GM18907 (cell line): ENCODE measurements around the gene LDLRAD2.
"Not testable (repeated sequence)": the region's sequence is repeated elsewhere in the genome, so short reads cannot be mapped to it uniquely, and the experiment has no call there.

Source experiments
- ATAC-seq: cut with Tn5 transposase; IDR thresholded peaks from one replicate; pipeline ENCODE4 v1.9.1; 2021; ENCODE audit warnings: mild to moderate bottlenecking, moderate library complexity; ENCODE audit not compliant: unreplicated experiment

LDLRAD2 gene

GRCh38 chr1:21823206-21823979, 11.3 kb downstream of the LDLRAD2 start:
- no peak for ATAC-seq

- ATAC-seq: no peak
Observed at GRCh38 chr1:21823980-21824702, 12.1 kb downstream of the LDLRAD2 start.

- no peak for ATAC-seq
Observed at GRCh38 chr1:21824926-21825325, 12.9 kb downstream of the LDLRAD2 start.

- ATAC-seq: no peak
Observed at GRCh38 chr1:21825393-21825792, 13.3 kb downstream of the LDLRAD2 start.

GRCh38 chr1:21826694-21827093, 14.6 kb downstream of the LDLRAD2 start:
- ATAC-seq: not testable (repeated sequence)

- ATAC-seq: no peak
Observed at GRCh38 chr1:21827141-21827679, 15.1 kb downstream of the LDLRAD2 start.

GRCh38 chr1:21828075-21828474, 16.0 kb downstream of the LDLRAD2 start:
- ATAC-seq: no peak

- no peak for ATAC-seq
Observed at GRCh38 chr1:21828506-21829210, 16.6 kb downstream of the LDLRAD2 start.

- ATAC-seq: no peak
Observed at GRCh38 chr1:21829294-21829693, 17.2 kb downstream of the LDLRAD2 start.

GRCh38 chr1:21830792-21831453, 18.9 kb downstream of the LDLRAD2 start:
- no peak for ATAC-seq

GRCh38 chr1:21831454-21831970, 19.4 kb downstream of the LDLRAD2 start:
- ATAC-seq: no peak

- no peak for ATAC-seq
Observed at GRCh38 chr1:21833392-21833976, 21.4 kb downstream of the LDLRAD2 start.

GRCh38 chr1:21834094-21834493, 22.0 kb downstream of the LDLRAD2 start:
- no peak for ATAC-seq

GRCh38 chr1:21834666-21835065, 22.6 kb downstream of the LDLRAD2 start:
- ATAC-seq: no peak

GRCh38 chr1:21836010-21836409, 23.9 kb downstream of the LDLRAD2 start:
- ATAC-seq: no peak

GRCh38 chr1:21836729-21837128, 24.7 kb downstream of the LDLRAD2 start:
- no peak for ATAC-seq

- no peak for ATAC-seq
Observed at GRCh38 chr1:21837476-21837875, 25.4 kb downstream of the LDLRAD2 start.

- no peak for ATAC-seq
Observed at GRCh38 chr1:21838359-21839157, 26.5 kb downstream of the LDLRAD2 start.

GRCh38 chr1:21839337-21840037, 27.4 kb downstream of the LDLRAD2 start:
- no peak for ATAC-seq
